Choroid plexus epithelial cell (primary cell): Measurements from ENCODE around the gene NLRP1.

ENCODE experiments used
- DNase-seq: peaks from one replicate; pipeline ENCODE4 v3.0.0-alpha.2; 2010; ENCODE audit warnings: low read depth
- H3K4me3 ChIP-seq: 2 replicates; pipeline ENCODE4 v1.5.1; 2011; ENCODE audit warnings: low read depth, mild to moderate bottlenecking, control low read depth, low read length, moderate library complexity
- CTCF ChIP-seq: conservative IDR thresholded peaks from 2 replicates; pipeline ENCODE4 v1.5.1; 2011; ENCODE audit warnings: low read depth, mild to moderate bottlenecking, control low read depth, inconsistent platforms, low read length, moderate library complexity

Gene NLRP1

GRCh38 chr17:5557485-5557884 lies 26.8 kb downstream of the NLRP1 start:
- no peak for TF ChIP-seq CTCF
- peak; percentile 61 for DNase-seq
- H3K4me3 ChIP-seq: no peak overlapping the region

GRCh38 chr17:5555254-5555653 lies 29.1 kb downstream of the NLRP1 start:
- no peak for DNase-seq
- TF ChIP-seq CTCF: no peak
- H3K4me3 ChIP-seq: no peak overlapping the region

GRCh38 chr17:5553479-5553878 lies 30.8 kb downstream of the NLRP1 start:
- DNase-seq: no peak
- TF ChIP-seq CTCF: no peak
- H3K4me3 ChIP-seq: no peak overlapping the region

GRCh38 chr17:5552841-5553240 lies 31.5 kb downstream of the NLRP1 start:
- no peak for DNase-seq
- TF ChIP-seq CTCF: no peak
- no peak overlapping the region for H3K4me3 ChIP-seq

- H3K4me3 ChIP-seq: no peak overlapping the region
- TF ChIP-seq CTCF: no peak
- DNase-seq: no peak
Measured at GRCh38 chr17:5545051-5545987, 39.0 kb downstream of the NLRP1 start.

- no peak for TF ChIP-seq CTCF
- DNase-seq: no peak
- no peak overlapping the region for H3K4me3 ChIP-seq
Measured at GRCh38 chr17:5544115-5544514, 40.2 kb downstream of the NLRP1 start.
